Stomach (tissue), 4 donors: ENCODE data around the gene MRAP2.

ENCODE experiments used
- CTCF ChIP-seq, 7 experiments: fragments of 450-650 bp in 4 of 7; fragments of 200-600 bp in 3 of 7; sonication (generic) in 3 of 7; IDR thresholded peaks; one replicate each; pipeline ENCODE4 v1.5.1; 2016 to 2019; ENCODE audit warnings: antibody characterized with exemption in 7 of 7, control low read depth in 2 of 7, mild to moderate bottlenecking in 1 of 7
- POLR2AphosphoS5 ChIP-seq, 3 donors: sonication (generic); formaldehyde crosslinking; IDR thresholded peaks; one replicate each; pipeline ENCODE4 v1.6.1; 2016; ENCODE audit warnings: antibody characterized with exemption in 3 of 3

GRCh38 chr6:84055647-84056046 is 22.1 kb downstream of the MRAP2 start:
- TF ChIP-seq CTCF (IDR thresholded peaks at IDR 0.05) (no peak), POLR2AphosphoS5 (IDR thresholded peaks at IDR 0.05) (no peak)
